SU-DHL-6 (cell line): ENCODE results near the gene ITGB2.

Experiments
- EZH2phosphoT487 ChIP-seq: fragments of 200-600 bp; sonication (generic), shearing (Covaris generic); conservative IDR thresholded peaks from 2 replicates; pipeline ENCODE4 v1.6.1; 2018; ENCODE audit warnings: mild to moderate bottlenecking, antibody characterized with exemption, low read length, moderate library complexity, mixed read lengths
- TF ChIP-seq, protein P1 (sequence below): fragments of 200-600 bp; sonication (generic); IDR thresholded peaks from one replicate; pipeline ENCODE4 v1.5.1; 2017; ENCODE audit warnings: antibody characterized with exemption, mild to moderate bottlenecking, low read length, moderate library complexity; ENCODE audit not compliant: insufficient read depth, poor library complexity, severe bottlenecking

DNA sequence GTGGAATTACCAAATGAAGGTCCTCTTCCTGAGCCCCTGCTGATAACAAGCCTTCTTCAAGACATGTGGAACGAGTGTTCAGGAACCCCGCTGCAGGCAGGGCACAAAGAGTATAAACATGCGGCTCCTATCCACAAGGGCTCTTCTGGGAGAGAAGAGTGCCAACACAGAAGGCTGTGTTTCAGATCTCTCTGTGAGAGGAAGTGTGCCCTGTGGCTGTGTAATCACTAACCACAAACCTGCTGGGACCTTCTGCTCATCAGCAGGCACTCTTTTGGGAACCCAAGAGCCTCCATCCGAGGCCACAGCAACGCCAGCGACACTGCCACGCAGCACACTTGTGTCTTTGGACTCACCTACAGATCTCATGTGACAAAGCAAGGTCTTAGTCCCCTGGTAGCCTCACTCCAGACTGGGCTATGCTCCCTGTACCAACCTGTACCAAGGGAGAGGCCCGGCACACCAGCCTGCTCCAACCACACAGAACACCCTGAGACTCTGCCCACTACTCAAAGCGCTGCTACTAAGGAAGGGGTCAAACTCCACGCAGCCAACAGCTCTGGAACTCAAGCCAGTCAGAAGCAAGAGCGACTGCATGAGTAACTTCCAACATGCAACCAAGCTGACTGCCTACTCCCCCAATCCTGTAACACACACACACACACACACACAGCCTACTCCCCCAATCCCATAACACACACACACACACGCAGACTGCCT lies 55.0 kb downstream of the ITGB2 start:
- TF ChIP-seq, protein P1, sequence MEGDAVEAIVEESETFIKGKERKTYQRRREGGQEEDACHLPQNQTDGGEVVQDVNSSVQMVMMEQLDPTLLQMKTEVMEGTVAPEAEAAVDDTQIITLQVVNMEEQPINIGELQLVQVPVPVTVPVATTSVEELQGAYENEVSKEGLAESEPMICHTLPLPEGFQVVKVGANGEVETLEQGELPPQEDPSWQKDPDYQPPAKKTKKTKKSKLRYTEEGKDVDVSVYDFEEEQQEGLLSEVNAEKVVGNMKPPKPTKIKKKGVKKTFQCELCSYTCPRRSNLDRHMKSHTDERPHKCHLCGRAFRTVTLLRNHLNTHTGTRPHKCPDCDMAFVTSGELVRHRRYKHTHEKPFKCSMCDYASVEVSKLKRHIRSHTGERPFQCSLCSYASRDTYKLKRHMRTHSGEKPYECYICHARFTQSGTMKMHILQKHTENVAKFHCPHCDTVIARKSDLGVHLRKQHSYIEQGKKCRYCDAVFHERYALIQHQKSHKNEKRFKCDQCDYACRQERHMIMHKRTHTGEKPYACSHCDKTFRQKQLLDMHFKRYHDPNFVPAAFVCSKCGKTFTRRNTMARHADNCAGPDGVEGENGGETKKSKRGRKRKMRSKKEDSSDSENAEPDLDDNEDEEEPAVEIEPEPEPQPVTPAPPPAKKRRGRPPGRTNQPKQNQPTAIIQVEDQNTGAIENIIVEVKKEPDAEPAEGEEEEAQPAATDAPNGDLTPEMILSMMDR = no peak
- TF ChIP-seq EZH2phosphoT487 = no peak
